K562 (cell line): ENCODE data around the gene TRMT2A. TPM values are rescaled to one million over a fixed set of nuclear protein-coding genes. Genes with fewer than 3 reads are reported as not detected.

Experiments used
- CCNT2 ChIP-seq: IDR thresholded peaks from 2 replicates; pipeline ENCODE4 v1.6.1; 2011; ENCODE audit warnings: borderline replicate concordance, low read depth, mild to moderate bottlenecking, moderate library complexity, mixed read lengths, low read length; ENCODE audit not compliant: insufficient read length; ENCODE audit errors: extremely low read depth
- CXXC5 ChIP-seq: fragments of 250-450 bp; sonication (Bioruptor Pico); IDR thresholded peaks from 2 replicates; pipeline ENCODE4 v1.8.0; 2022; ENCODE audit warnings: inconsistent platforms, mild to moderate bottlenecking, moderate library complexity
- DIDO1 ChIP-seq: fragments of 450-650 bp; IDR thresholded peaks from 2 replicates; pipeline ENCODE4 v1.6.1; 2016; ENCODE audit warnings: low read depth, missing biosample characterization, missing genetic modification characterization
- ELK1 ChIP-seq: sonication (generic); formaldehyde crosslinking; IDR thresholded peaks from 2 replicates; pipeline ENCODE4 v1.8.1; 2022; ENCODE audit warnings: missing genetic modification reagents
- FOXA1 ChIP-seq: fragments of 450-650 bp; IDR thresholded peaks from 2 replicates; pipeline ENCODE4 v1.6.1; 2016; ENCODE audit warnings: mild to moderate bottlenecking, borderline replicate concordance
- FOXP1 ChIP-seq: sonication (generic); formaldehyde crosslinking; IDR thresholded peaks from 2 replicates; pipeline ENCODE4 v1.8.0; 2022; ENCODE audit warnings: mild to moderate bottlenecking, missing genetic modification reagents
- HMGXB4 ChIP-seq: sonication (generic); formaldehyde crosslinking; IDR thresholded peaks from 2 replicates; pipeline ENCODE4 v1.8.1; 2023; ENCODE audit warnings: mild to moderate bottlenecking, missing genetic modification reagents
- HNRNPL ChIP-seq: fragments of 200-400 bp; formaldehyde crosslinking; IDR thresholded peaks from 2 replicates; pipeline ENCODE4 v1.6.1; 2017; ENCODE audit warnings: low read depth, mild to moderate bottlenecking, low read length
- NFIC ChIP-seq: fragments of 450-650 bp; IDR thresholded peaks from 2 replicates; pipeline ENCODE4 v1.6.1; 2017; ENCODE audit warnings: mild to moderate bottlenecking, inconsistent platforms
- PCBP1 ChIP-seq: fragments of 200-400 bp; formaldehyde crosslinking; IDR thresholded peaks from 2 replicates; pipeline ENCODE4 v1.6.1; 2018; ENCODE audit warnings: mild to moderate bottlenecking, low read depth, low read length; ENCODE audit not compliant: poor library complexity, severe bottlenecking
- THRAP3 ChIP-seq: fragments of 450-650 bp; IDR thresholded peaks from 2 replicates; pipeline ENCODE4 v1.6.1; 2016; ENCODE audit warnings: mild to moderate bottlenecking, inconsistent platforms, borderline replicate concordance
- YY1 ChIP-seq, 3 experiments: IDR thresholded peaks; 2 replicates each; pipeline ENCODE4 v1.6.1; 2011; ENCODE audit warnings: low read length in 2 of 3, mild to moderate bottlenecking in 2 of 3, moderate library complexity in 2 of 3, borderline replicate concordance in 1 of 3, control low read depth in 1 of 3, low read depth in 1 of 3; ENCODE audit not compliant: insufficient read depth in 3 of 3, insufficient replicate concordance in 2 of 3, control insufficient read depth in 1 of 3, insufficient read length in 1 of 3; ENCODE audit errors: extremely low read depth in 1 of 3
- ZC3H4 ChIP-seq: sonication (generic); formaldehyde crosslinking; IDR thresholded peaks from 2 replicates; pipeline ENCODE4 v1.9.0; 2021; ENCODE audit warnings: missing genetic modification reagents, borderline replicate concordance
- ZNF143 ChIP-seq: sonication (generic); formaldehyde crosslinking; IDR thresholded peaks from 2 replicates; pipeline ENCODE4 v1.9.0; 2022; ENCODE audit warnings: mild to moderate bottlenecking, missing genetic modification reagents
- ZNF23 ChIP-seq: fragments of 250-450 bp; sonication (Bioruptor Pico); IDR thresholded peaks from 2 replicates; pipeline ENCODE4 v1.4.0; 2020; ENCODE audit warnings: mild to moderate bottlenecking
- ZNF644 ChIP-seq: fragments of 200-800 bp; sonication (Bioruptor generic); IDR thresholded peaks from 2 replicates; pipeline ENCODE4 v1.6.1; 2016; ENCODE audit warnings: low read depth, missing genetic modification characterization, missing compliant biosample characterization
- ZNF79 ChIP-seq: fragments of 250-450 bp; sonication (Bioruptor Pico); IDR thresholded peaks from 2 replicates; pipeline ENCODE4 v1.4.0; 2020; ENCODE audit warnings: low read depth, mild to moderate bottlenecking, moderate library complexity
- polyA plus RNA-seq, 8 experiments: library from polyadenylated mRNA; depleted of rRNA in 4 of 8; stranded (reverse) in 5 of 8; unstranded in 3 of 8; fragments of >200 nt; fragmentation: Nextera tagmentation in 2 of 8; fragmentation: Illumina TruSeq in 1 of 8; extraction: Ambion mirVana in 2 of 8; extraction: Trizol in 1 of 8; gene quantifications; 2 replicates each; pipeline versions ENCODE4 v1.2.1 to v1.2.3, GENCODE V29; 2011 to 2014; ENCODE audit warnings: inconsistent platforms in 1 of 8, missing spikeins in 1 of 8
- total RNA-seq, 7 experiments: library from RNA; depleted of rRNA in 6 of 7; stranded (reverse); fragments of >200 nt in 6 of 7; fragmentation: Illumina TruSeq in 2 of 7; extraction: Trizol in 2 of 7; gene quantifications; 2 replicates each; pipeline versions ENCODE4 v1.2.1 to v1.2.3, GENCODE V29; 2011 to 2021; ENCODE audit warnings: low replicate concordance in 1 of 7

Gene TRMT2A
- total and polyA plus RNA-seq, 9 of the 15 experiments (the other 6 are each of a cell fraction or from before 2014, with no cell fraction given): 1.6 to 265 (median 140) TPM

GRCh38 chr22:20142711-20143621, 25.9 kb upstream of the TRMT2A start (continued):
- TF ChIP-seq CCNT2 (peak; percentile 18), ELK1 (CRISPR knock-in tag) (no peak), FOXA1 (no peak), ZNF79 (CRISPR knock-in tag) (no peak), ZNF23 (no peak), PCBP1 (peak; percentile 42), NFIC (peak; percentile 74), YY1 (IDR thresholded peaks at IDR 0.05; ENCODE audit: borderline replicate concordance in 1 of 3, control insufficient read depth in 1 of 3, extremely low read depth in 1 of 3, insufficient read depth in 3 of 3, insufficient read length in 1 of 3, insufficient replicate concordance in 2 of 3, low read depth in 1 of 3, low read length in 2 of 3) (peak in 1 of 3 experiments; percentile 18), ZC3H4 (CRISPR knock-in tag) (peak; percentile 86), HNRNPL (no peak), DIDO1 (tag) (no peak), CXXC5 (no peak), THRAP3 (no peak), HMGXB4 (no peak), FOXP1 (CRISPR knock-in tag) (no peak), ZNF143 (CRISPR knock-in tag) (no peak), ZNF644 (tag) (no peak)
